ENCODE data around the gene MRPS6.

MRPS6 gene

GRCh38 chr21:34073032-34073748 is at the start of gene MRPS6, which contains the start of gene SLC5A3:
Gene MRPS6, plus strand, starts transcription at chr21:34073578. Its CDS starts 123 bp downstream, at chr21:34073701.
Gene SLC5A3, plus strand, starts transcription at chr21:34073578. Its CDS starts 21,621 bp downstream, at chr21:34095199.
- Histone ChIP-seq H3K27ac (ENCODE audit: low read depth, low read length) (peak within 1 kb of the TSS; percentile 27; the same call in 1 of the 2 replicates), H3K36me3 (ENCODE audit: insufficient read depth, low read length) (no peaks in the 10 kb centered on the region; the same call in 1 of the 2 replicates), H3K4me3 (ENCODE audit: low read depth, low read length) (peak within 1 kb of the TSS; percentile 94), H3K27me3 (ENCODE audit: insufficient read depth, low read length) (no peaks in the 10 kb centered on the region), H3K79me2 (ENCODE audit: control insufficient read depth, insufficient read depth, low read length, unreplicated experiment) (peaks cover 38% of the 10 kb centered on the region), H3K4me1 (ENCODE audit: control insufficient read depth, insufficient read depth, low read length, unreplicated experiment) (peaks cover 24% of the 10 kb centered on the region), H2AFZ (ENCODE audit: low read length, unreplicated experiment) (peak within 1 kb of the TSS; percentile 89)

- H3K4me1 ChIP-seq (ENCODE audit: control insufficient read depth, insufficient read depth, low read length, unreplicated experiment), result peaks cover 20% of the 10 kb centered on the region
Measured at GRCh38 chr21:34023691-34024373, 49.5 kb upstream of the MRPS6 start.

GRCh38 chr21:34024374-34024693 is 49.0 kb upstream of the MRPS6 start:
- Histone ChIP-seq H3K27ac (ENCODE audit: low read depth, low read length) (no peak overlapping the region), H3K36me3 (ENCODE audit: insufficient read depth, low read length) (no peaks in the 10 kb centered on the region), H3K79me2 (ENCODE audit: control insufficient read depth, insufficient read depth, low read length, unreplicated experiment) (no peaks in the 10 kb centered on the region), H2AFZ (ENCODE audit: low read length, unreplicated experiment) (no peak overlapping the region), H3K4me1 (ENCODE audit: control insufficient read depth, insufficient read depth, low read length, unreplicated experiment) (peaks cover 20% of the 10 kb centered on the region), H3K27me3 (ENCODE audit: insufficient read depth, low read length) (no peaks in the 10 kb centered on the region), H3K4me3 (ENCODE audit: low read depth, low read length) (no peak overlapping the region)

More at GRCh38 chr21:34023691-34024373, 49.5 kb upstream of the MRPS6 start:
- no peaks in the 10 kb centered on the region for H3K27me3 ChIP-seq (ENCODE audit: insufficient read depth, low read length)
- H3K79me2 ChIP-seq (ENCODE audit: control insufficient read depth, insufficient read depth, low read length, unreplicated experiment), result no peaks in the 10 kb centered on the region
- H3K36me3 ChIP-seq (ENCODE audit: insufficient read depth, low read length), result no peaks in the 10 kb centered on the region
- no peak overlapping the region for H2AFZ ChIP-seq (ENCODE audit: low read length, unreplicated experiment)
- H3K4me3 ChIP-seq (ENCODE audit: low read depth, low read length), result no peak overlapping the region
- no peak overlapping the region for H3K27ac ChIP-seq (ENCODE audit: low read depth, low read length)

- Histone ChIP-seq H3K36me3 (ENCODE audit: insufficient read depth, low read length) (no peaks in the 10 kb centered on the region), H3K27ac (ENCODE audit: low read depth, low read length) (no peak overlapping the region; the same call in 1 of the 2 replicates), H3K4me3 (ENCODE audit: low read depth, low read length) (no peak overlapping the region), H3K79me2 (ENCODE audit: control insufficient read depth, insufficient read depth, low read length, unreplicated experiment) (no peaks in the 10 kb centered on the region), H3K4me1 (ENCODE audit: control insufficient read depth, insufficient read depth, low read length, unreplicated experiment) (peaks cover 21% of the 10 kb centered on the region), H3K27me3 (ENCODE audit: insufficient read depth, low read length) (no peaks in the 10 kb centered on the region), H2AFZ (ENCODE audit: low read length, unreplicated experiment) (no peak overlapping the region)
Measured at GRCh38 chr21:34027721-34028461, 45.5 kb upstream of the MRPS6 start.

- H3K4me1 ChIP-seq (ENCODE audit: control insufficient read depth, insufficient read depth, low read length, unreplicated experiment), result peaks cover 23% of the 10 kb centered on the region
- no peaks in the 10 kb centered on the region for H3K79me2 ChIP-seq (ENCODE audit: control insufficient read depth, insufficient read depth, low read length, unreplicated experiment)
- peak overlapping the region; percentile 38 for H3K4me3 ChIP-seq (ENCODE audit: low read depth, low read length)
- no peaks in the 10 kb centered on the region for H3K36me3 ChIP-seq (ENCODE audit: insufficient read depth, low read length)
- H2AFZ ChIP-seq (ENCODE audit: low read length, unreplicated experiment), result peak overlapping the region; percentile 19
- H3K27ac ChIP-seq (ENCODE audit: low read depth, low read length), result no peak overlapping the region
- no peaks in the 10 kb centered on the region for H3K27me3 ChIP-seq (ENCODE audit: insufficient read depth, low read length)
Measured at GRCh38 chr21:34029743-34030528, 43.4 kb upstream of the MRPS6 start.

GRCh38 chr21:34031835-34032370 is 41.5 kb upstream of the MRPS6 start:
- no peaks in the 10 kb centered on the region for H3K27me3 ChIP-seq (ENCODE audit: insufficient read depth, low read length)
- H3K79me2 ChIP-seq (ENCODE audit: control insufficient read depth, insufficient read depth, low read length, unreplicated experiment), result no peaks in the 10 kb centered on the region
- H2AFZ ChIP-seq (ENCODE audit: low read length, unreplicated experiment), result no peak overlapping the region
- no peak overlapping the region for H3K27ac ChIP-seq (ENCODE audit: low read depth, low read length)
- H3K36me3 ChIP-seq (ENCODE audit: insufficient read depth, low read length), result no peaks in the 10 kb centered on the region
- peaks cover 23% of the 10 kb centered on the region for H3K4me1 ChIP-seq (ENCODE audit: control insufficient read depth, insufficient read depth, low read length, unreplicated experiment)
- H3K4me3 ChIP-seq (ENCODE audit: low read depth, low read length), result no peak overlapping the region

GRCh38 chr21:34034369-34035014 is 38.9 kb upstream of the MRPS6 start:
- H3K36me3 ChIP-seq (ENCODE audit: insufficient read depth, low read length), result no peaks in the 10 kb centered on the region
- H3K4me1 ChIP-seq (ENCODE audit: control insufficient read depth, insufficient read depth, low read length, unreplicated experiment), result peaks cover 23% of the 10 kb centered on the region
- H3K27ac ChIP-seq (ENCODE audit: low read depth, low read length), result no peak overlapping the region
- H2AFZ ChIP-seq (ENCODE audit: low read length, unreplicated experiment), result no peak overlapping the region
- no peak overlapping the region for H3K4me3 ChIP-seq (ENCODE audit: low read depth, low read length)
- no peaks in the 10 kb centered on the region for H3K79me2 ChIP-seq (ENCODE audit: control insufficient read depth, insufficient read depth, low read length, unreplicated experiment)
- no peaks in the 10 kb centered on the region for H3K27me3 ChIP-seq (ENCODE audit: insufficient read depth, low read length)

GRCh38 chr21:34035619-34036354 is 37.6 kb upstream of the MRPS6 start:
- Histone ChIP-seq H3K27me3 (ENCODE audit: insufficient read depth, low read length) (no peaks in the 10 kb centered on the region), H3K27ac (ENCODE audit: low read depth, low read length) (no peak overlapping the region), H2AFZ (ENCODE audit: low read length, unreplicated experiment) (no peak overlapping the region), H3K36me3 (ENCODE audit: insufficient read depth, low read length) (no peaks in the 10 kb centered on the region), H3K4me1 (ENCODE audit: control insufficient read depth, insufficient read depth, low read length, unreplicated experiment) (peaks cover 17% of the 10 kb centered on the region), H3K79me2 (ENCODE audit: control insufficient read depth, insufficient read depth, low read length, unreplicated experiment) (no peaks in the 10 kb centered on the region), H3K4me3 (ENCODE audit: low read depth, low read length) (no peak overlapping the region)

GRCh38 chr21:34037009-34037795 is 36.2 kb upstream of the MRPS6 start:
- Histone ChIP-seq H3K79me2 (ENCODE audit: control insufficient read depth, insufficient read depth, low read length, unreplicated experiment) (no peaks in the 10 kb centered on the region), H3K36me3 (ENCODE audit: insufficient read depth, low read length) (no peaks in the 10 kb centered on the region), H3K27ac (ENCODE audit: low read depth, low read length) (no peak overlapping the region), H3K4me3 (ENCODE audit: low read depth, low read length) (no peak overlapping the region), H3K4me1 (ENCODE audit: control insufficient read depth, insufficient read depth, low read length, unreplicated experiment) (peaks cover 17% of the 10 kb centered on the region), H3K27me3 (ENCODE audit: insufficient read depth, low read length) (no peaks in the 10 kb centered on the region), H2AFZ (ENCODE audit: low read length, unreplicated experiment) (no peak overlapping the region)

All from ACC112 (cell line).